HT-29 (cell line): ENCODE measurements around the gene LASP1NB. TPM values are rescaled to one million over a fixed set of nuclear protein-coding genes. Genes with fewer than 3 reads are reported as not detected.
"Not testable (repeated sequence)": the region's sequence is repeated elsewhere in the genome, so short reads cannot be mapped to it uniquely, and the experiment has no call there.

Experiments
- DNase-seq: peaks from one replicate; pipeline ENCODE4 v3.0.0-alpha.2; 2015; ENCODE audit warnings: low spot score
- small RNA-seq: library from RNA; depleted of rRNA; stranded (forward); fragments of <200 nt; gene quantifications from one replicate; pipeline ENCODE3, GENCODE V24; 2014
- total RNA-seq: library from RNA; depleted of rRNA; stranded (reverse); fragments of >200 nt; shearing (Covaris generic); gene quantifications from 2 replicates; pipeline ENCODE4 v1.2.3, GENCODE V29; 2014; rRNA removed

LASP1NB gene

GRCh38 chr17:38959508-38959907 is 34.1 kb downstream of the LASP1NB start:
- no peak for DNase-seq

- DNase-seq = no peak
These were observed 35.0 kb downstream of the LASP1NB start for GRCh38 chr17:38960402-38960801.

- no peak for DNase-seq
These were observed 36.0 kb downstream of the LASP1NB start for GRCh38 chr17:38961413-38961812.

GRCh38 chr17:38967290-38967738 is 41.9 kb downstream of the LASP1NB start, which contains the start of gene FBXO47:
Gene FBXO47, minus strand, starts transcription at chr17:38967403. Its CDS starts 4,378 bp downstream, at chr17:38963025.
- DNase-seq = peak; percentile 99

GRCh38 chr17:38969281-38969680 is 43.9 kb downstream of the LASP1NB start:
- DNase-seq = no peak

DNA sequence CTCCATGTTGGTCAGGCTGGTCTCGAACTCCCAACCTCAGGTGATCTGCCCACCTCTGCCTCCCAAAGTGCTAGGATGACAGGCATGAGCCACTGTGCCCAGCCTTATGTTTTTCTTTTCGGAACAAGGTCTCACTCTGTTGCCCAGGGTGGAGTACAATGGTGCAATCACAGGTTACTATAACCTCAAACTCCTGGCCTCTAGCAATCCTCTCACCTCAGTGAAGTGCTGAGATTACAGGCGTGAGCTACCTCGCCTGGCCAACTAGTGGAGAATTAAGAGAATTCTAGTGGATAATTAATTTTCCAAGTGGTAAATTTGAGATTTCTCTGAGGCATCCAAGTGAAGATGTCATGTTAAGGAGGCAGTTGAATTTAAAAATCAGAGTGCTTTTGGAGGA is 44.7 kb downstream of the LASP1NB start:
- peak; percentile 39 for DNase-seq

DNA sequence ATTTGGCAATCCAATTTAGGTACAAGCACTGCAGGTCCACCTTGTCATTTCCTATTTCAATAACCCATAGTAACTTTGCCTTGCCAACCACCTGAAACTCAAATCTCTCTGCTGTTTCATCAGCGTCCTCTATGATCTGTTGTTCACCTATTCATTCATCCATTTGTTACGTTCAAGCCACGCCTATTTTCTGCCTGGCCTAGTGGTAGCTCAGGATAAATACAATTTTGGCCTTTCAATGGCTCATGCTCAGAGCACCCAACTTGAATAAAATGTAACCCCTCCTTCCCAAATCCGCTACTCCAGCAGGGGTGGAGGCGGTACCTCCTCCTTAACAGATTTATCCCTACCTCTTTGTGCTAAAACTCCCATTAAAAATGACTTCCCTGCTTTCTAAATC is 45.4 kb downstream of the LASP1NB start:
- no peak for DNase-seq

GRCh38 chr17:38976187-38976551 is 50.8 kb downstream of the LASP1NB start:
- DNase-seq = not testable (repeated sequence)

DNA sequence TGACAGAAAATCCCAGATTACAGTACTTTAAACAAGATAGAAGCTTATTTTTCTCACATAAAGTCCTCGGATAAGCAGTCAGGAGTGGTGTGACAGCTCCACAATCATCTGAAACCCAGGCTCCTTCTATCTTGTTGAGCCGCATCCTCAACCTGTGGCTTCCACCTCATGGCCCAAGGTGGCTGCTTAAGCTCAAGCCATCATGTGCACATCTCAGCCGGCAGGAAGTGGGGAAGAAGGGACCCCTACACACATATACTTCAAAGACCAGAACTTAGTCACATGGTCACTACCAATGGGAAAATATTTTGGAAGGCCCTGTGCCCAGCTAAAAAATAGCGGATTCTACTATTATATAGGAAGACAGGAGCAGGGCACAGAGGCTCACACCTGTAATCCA is 52.8 kb downstream of the LASP1NB start:
- DNase-seq = no peak

Small RNA genes within 50 kb of the gene (small RNA-seq; reads per million reads assigned to genes)
- not detected for gene MIR6779

Other genes with a start within 250 kb of the LASP1NB start
- 219 and 252 TPM in 2 replicates for gene MLLT6, start 220.3 kb upstream of the LASP1NB start, total RNA-seq
- 54.0 and 100 TPM in 2 replicates for gene CISD3, start 195.3 kb upstream of the LASP1NB start, total RNA-seq
- gene PCGF2, start 177.3 kb upstream of the LASP1NB start, total RNA-seq = 8.7 and 18.9 TPM in 2 replicates
- 828 and 837 TPM in 2 replicates for gene PSMB3, start 172.9 kb upstream of the LASP1NB start, total RNA-seq
- 39.6 and 62.1 TPM in 2 replicates for gene PIP4K2B, start 126.1 kb upstream of the LASP1NB start, total RNA-seq
- 28.7 and 33.9 TPM in 2 replicates for gene CWC25, start 100.3 kb upstream of the LASP1NB start, total RNA-seq
- gene RPL23, start 71.9 kb upstream of the LASP1NB start, total RNA-seq = 2,011 and 2,221 TPM in 2 replicates
- 266 and 279 TPM in 2 replicates for gene LASP1, start 55.6 kb upstream of the LASP1NB start, total RNA-seq
- not detected in 2 replicates for gene FBXO47, start 41.8 kb downstream of the LASP1NB start, total RNA-seq
- gene PLXDC1, start 226.0 kb downstream of the LASP1NB start, total RNA-seq = not detected in 2 replicates
- not detected in 2 replicates for gene ARL5C, start 240.5 kb downstream of the LASP1NB start, total RNA-seq